Measurements from ENCODE around the gene MYOD1. TPM values are rescaled to one million over a fixed set of nuclear protein-coding genes. Genes with fewer than 3 reads are reported as not detected.

Gene MYOD1
- total RNA-seq, 1 experiment from 2014 or later = not detected

DNA sequence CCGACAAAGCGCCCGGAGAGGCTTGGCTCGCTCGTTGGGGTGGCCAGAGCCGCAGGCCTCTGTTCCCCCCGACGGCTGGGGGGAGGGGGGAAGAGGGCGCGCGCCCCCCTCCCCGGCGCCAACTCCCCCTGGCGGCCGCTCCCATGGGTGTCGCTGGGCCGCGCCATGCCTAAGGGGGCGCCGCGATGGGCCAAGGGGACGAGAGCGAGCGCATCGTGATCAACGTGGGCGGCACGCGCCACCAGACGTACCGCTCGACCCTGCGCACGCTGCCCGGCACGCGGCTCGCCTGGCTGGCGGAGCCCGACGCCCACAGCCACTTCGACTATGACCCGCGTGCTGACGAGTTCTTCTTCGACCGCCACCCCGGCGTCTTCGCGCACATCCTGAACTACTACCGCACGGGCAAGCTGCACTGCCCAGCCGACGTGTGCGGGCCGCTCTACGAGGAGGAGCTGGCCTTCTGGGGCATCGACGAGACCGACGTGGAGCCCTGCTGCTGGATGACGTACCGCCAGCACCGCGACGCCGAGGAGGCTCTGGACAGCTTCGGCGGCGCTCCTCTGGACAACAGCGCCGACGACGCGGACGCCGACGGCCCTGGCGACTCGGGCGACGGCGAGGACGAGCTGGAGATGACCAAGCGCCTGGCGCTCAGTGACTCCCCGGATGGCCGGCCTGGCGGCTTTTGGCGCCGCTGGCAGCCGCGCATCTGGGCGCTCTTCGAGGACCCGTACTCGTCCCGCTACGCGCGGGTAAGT lies 16.6 kb downstream of the MYOD1 start:
- TF ChIP-seq, protein P1, sequence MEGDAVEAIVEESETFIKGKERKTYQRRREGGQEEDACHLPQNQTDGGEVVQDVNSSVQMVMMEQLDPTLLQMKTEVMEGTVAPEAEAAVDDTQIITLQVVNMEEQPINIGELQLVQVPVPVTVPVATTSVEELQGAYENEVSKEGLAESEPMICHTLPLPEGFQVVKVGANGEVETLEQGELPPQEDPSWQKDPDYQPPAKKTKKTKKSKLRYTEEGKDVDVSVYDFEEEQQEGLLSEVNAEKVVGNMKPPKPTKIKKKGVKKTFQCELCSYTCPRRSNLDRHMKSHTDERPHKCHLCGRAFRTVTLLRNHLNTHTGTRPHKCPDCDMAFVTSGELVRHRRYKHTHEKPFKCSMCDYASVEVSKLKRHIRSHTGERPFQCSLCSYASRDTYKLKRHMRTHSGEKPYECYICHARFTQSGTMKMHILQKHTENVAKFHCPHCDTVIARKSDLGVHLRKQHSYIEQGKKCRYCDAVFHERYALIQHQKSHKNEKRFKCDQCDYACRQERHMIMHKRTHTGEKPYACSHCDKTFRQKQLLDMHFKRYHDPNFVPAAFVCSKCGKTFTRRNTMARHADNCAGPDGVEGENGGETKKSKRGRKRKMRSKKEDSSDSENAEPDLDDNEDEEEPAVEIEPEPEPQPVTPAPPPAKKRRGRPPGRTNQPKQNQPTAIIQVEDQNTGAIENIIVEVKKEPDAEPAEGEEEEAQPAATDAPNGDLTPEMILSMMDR (conservative IDR thresholded peaks at IDR 0.05) = no peak
- TF ChIP-seq EZH2 (IDR thresholded peaks at IDR 0.05; ENCODE audit: low read depth) = no peak
- Histone ChIP-seq H3K9me3 (ENCODE audit: insufficient read depth, low read depth) (no peaks in the 10 kb centered on the region), H3F3A (ENCODE audit: insufficient read depth, low read depth) (no peaks in the 10 kb centered on the region), H3K36me3 (ENCODE audit: low read depth) (no peaks in the 10 kb centered on the region), H3K9me2 (ENCODE audit: insufficient read depth) (no peaks in the 10 kb centered on the region), H2AFZ (no peak overlapping the region), H3K79me2 (ENCODE audit: low read depth) (no peaks in the 10 kb centered on the region), H3K4me3 (no peak overlapping the region), H3K27me3 (ENCODE audit: insufficient read depth, low read depth) (no peaks in the 10 kb centered on the region), H3K27ac (no peak overlapping the region), H3K4me1 (replicated peaks; ENCODE audit: insufficient read depth) (no peaks in the 10 kb centered on the region), H4K20me1 (ENCODE audit: insufficient read depth) (no peaks in the 10 kb centered on the region), H3K4me2 (no peak overlapping the region)
- intact Hi-C loops (cut with micrococcal nuclease; ENCODE audit: unreplicated experiment) = no loop called here
- BruUV-seq (replicated peaks) = no TSS peak
- CTCF ChIA-PET = no interaction called here
- no peak for DNase-seq
- POLR2A ChIA-PET (ENCODE audit: unreplicated experiment) = no interaction called here

DNA sequence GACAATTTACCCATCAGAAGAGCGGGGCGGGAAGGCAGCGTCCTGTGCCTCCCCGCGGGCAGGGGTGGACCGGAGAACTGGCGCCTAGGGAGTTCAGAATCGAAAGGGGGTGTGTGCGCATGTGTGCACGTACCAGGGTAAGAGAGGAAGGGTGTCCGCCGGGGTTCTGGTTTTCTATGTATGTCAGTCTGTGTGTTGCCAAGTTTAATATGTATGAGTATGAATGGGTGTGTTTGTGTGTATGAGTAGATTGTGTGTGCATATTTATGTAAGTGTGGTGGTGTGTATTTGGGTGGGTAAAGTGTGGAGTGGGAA lies 17.2 kb downstream of the MYOD1 start:
- no TSS peak for BruUV-seq (replicated peaks)
- intact Hi-C loops (cut with micrococcal nuclease; ENCODE audit: unreplicated experiment) = no loop called here
- Histone ChIP-seq H4K20me1 (ENCODE audit: insufficient read depth) (no peaks in the 10 kb centered on the region), H3K27ac (no peak overlapping the region), H3K4me1 (replicated peaks; ENCODE audit: insufficient read depth) (no peaks in the 10 kb centered on the region), H3K9me3 (ENCODE audit: insufficient read depth, low read depth) (no peaks in the 10 kb centered on the region), H3K4me3 (no peak overlapping the region), H3K79me2 (ENCODE audit: low read depth) (no peaks in the 10 kb centered on the region), H3F3A (ENCODE audit: insufficient read depth, low read depth) (no peaks in the 10 kb centered on the region), H3K4me2 (no peak overlapping the region), H3K27me3 (ENCODE audit: insufficient read depth, low read depth) (no peaks in the 10 kb centered on the region), H2AFZ (no peak overlapping the region), H3K9me2 (ENCODE audit: insufficient read depth) (no peaks in the 10 kb centered on the region), H3K36me3 (ENCODE audit: low read depth) (no peaks in the 10 kb centered on the region)
- no peak for DNase-seq
- POLR2A ChIA-PET (ENCODE audit: unreplicated experiment) = no interaction called here
- CTCF ChIA-PET = no interaction called here
- TF ChIP-seq EZH2 (IDR thresholded peaks at IDR 0.05; ENCODE audit: low read depth) = no peak
- TF ChIP-seq, protein P1 (conservative IDR thresholded peaks at IDR 0.05) = no peak

DNA sequence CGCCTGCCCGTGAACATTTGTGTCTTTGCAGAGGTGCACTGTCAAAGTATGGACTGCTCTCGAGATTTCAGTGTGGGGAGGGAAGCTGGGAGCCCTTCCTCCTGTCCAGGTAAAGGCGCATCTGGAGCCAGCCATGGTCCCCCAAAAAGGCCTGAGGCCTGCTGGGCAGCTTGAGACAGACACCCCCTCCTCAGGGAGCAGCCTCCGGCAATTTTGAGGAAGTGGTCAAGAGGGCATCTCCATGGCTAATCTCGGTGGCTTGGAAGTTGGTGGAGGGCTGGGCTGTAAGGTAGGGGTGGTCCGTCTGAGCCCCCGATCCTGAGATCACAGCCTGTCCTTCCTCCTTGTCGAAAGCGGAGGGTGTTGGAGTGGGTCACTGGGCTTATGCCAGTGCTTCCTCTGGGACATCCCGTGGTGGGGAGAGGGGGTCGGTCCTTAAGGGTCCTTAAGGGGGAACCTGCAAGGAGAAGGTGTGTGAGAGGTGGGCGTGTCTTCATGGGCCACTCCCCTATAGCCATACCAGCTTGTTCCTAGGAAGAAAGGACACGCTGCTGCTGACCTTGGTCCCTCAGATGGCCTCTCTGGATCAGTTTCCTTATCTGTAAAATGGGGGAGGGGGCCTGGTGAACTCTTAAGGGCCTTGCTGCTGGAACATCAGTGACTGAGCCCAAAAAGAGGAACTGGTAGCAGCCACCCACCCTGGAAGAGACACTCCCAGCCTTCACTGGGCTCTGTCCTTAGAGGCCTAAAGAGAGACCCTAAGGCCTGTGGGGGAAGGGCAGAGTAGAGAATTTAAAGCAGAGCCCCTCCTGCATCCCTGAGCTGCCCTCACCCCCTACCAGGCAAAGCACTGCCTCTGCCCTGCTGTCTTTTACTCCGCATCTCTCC lies 17.8 kb downstream of the MYOD1 start:
- Histone ChIP-seq H3K27ac (no peak overlapping the region), H3K4me3 (no peak overlapping the region), H3K9me2 (ENCODE audit: insufficient read depth) (no peaks in the 10 kb centered on the region), H3K4me2 (no peak overlapping the region), H3K36me3 (ENCODE audit: low read depth) (no peaks in the 10 kb centered on the region), H2AFZ (no peak overlapping the region), H4K20me1 (ENCODE audit: insufficient read depth) (no peaks in the 10 kb centered on the region), H3K4me1 (replicated peaks; ENCODE audit: insufficient read depth) (no peaks in the 10 kb centered on the region), H3F3A (ENCODE audit: insufficient read depth, low read depth) (no peaks in the 10 kb centered on the region), H3K79me2 (ENCODE audit: low read depth) (no peaks in the 10 kb centered on the region), H3K27me3 (ENCODE audit: insufficient read depth, low read depth) (no peaks in the 10 kb centered on the region), H3K9me3 (ENCODE audit: insufficient read depth, low read depth) (no peaks in the 10 kb centered on the region)
- no peak for TF ChIP-seq EZH2 (IDR thresholded peaks at IDR 0.05; ENCODE audit: low read depth)
- TF ChIP-seq, protein P1 (conservative IDR thresholded peaks at IDR 0.05) = no peak
- intact Hi-C loops (cut with micrococcal nuclease; ENCODE audit: unreplicated experiment) = no loop called here
- POLR2A ChIA-PET (ENCODE audit: unreplicated experiment) = no interaction called here
- DNase-seq = no peak
- no TSS peak for BruUV-seq (replicated peaks)
- CTCF ChIA-PET = no interaction called here
